H1 (cell line): ENCODE results near the gene NOP9. TPM values are rescaled to one million over a fixed set of nuclear protein-coding genes. Genes with fewer than 3 reads are reported as not detected.

ENCODE experiments used
- CTCF ChIA-PET: fragments of 300-600 bp; sonication (Branson Sonifier 250); formaldehyde crosslinking; loops from one replicate; lab custom pipeline; 2021; ENCODE audit not compliant: partially characterized antibody; lab: Charles Lee
- POLR2A ChIA-PET: fragments of 300-600 bp; sonication (Branson Sonifier 250); formaldehyde crosslinking; loops from one replicate; lab custom pipeline; 2021; ENCODE audit warnings: inconsistent platforms; ENCODE audit not compliant: partially characterized antibody; lab: Charles Lee
- DNase-seq, 2 experiments: peaks; one replicate each; pipeline versions ENCODE4 v3.0.0 to v3.0.0-alpha.2; 2010 to 2022; ENCODE audit warnings: low spot score in 2 of 2, low read depth in 1 of 2, mixed read lengths in 1 of 2
- FAIRE-seq: peaks from 2 replicates; lab custom pipeline; 2011; peaks lifted over from hg19 to GRCh38; lab: Jason Lieb, UNC
- H2AFZ ChIP-seq: 2 replicates; pipeline ENCODE4 v1.8.1; 2012; ENCODE audit warnings: low read length, inconsistent platforms
- H2AK5ac ChIP-seq: 2 replicates; pipeline ENCODE4 v1.6.1; 2013; ENCODE audit warnings: low read depth, low read length
- H2BK120ac ChIP-seq: replicated peaks from 2 replicates; pipeline ENCODE3; 2013; ENCODE audit warnings: low read depth, low read length, inconsistent platforms
- H2BK12ac ChIP-seq: 2 replicates; pipeline ENCODE4 v1.6.1; 2013; ENCODE audit warnings: low read depth, low read length
- H2BK15ac ChIP-seq: 2 replicates; pipeline ENCODE4 v1.6.1; 2013; ENCODE audit warnings: low read length
- H2BK20ac ChIP-seq: 2 replicates; pipeline ENCODE4 v1.6.1; 2013; ENCODE audit warnings: low read length
- H2BK5ac ChIP-seq: 2 replicates; pipeline ENCODE4 v1.6.1; 2013; ENCODE audit warnings: low read depth, low read length
- H3K14ac ChIP-seq: 2 replicates; pipeline ENCODE4 v1.6.1; 2013; ENCODE audit warnings: inconsistent platforms; ENCODE audit not compliant: insufficient read length
- H3K18ac ChIP-seq: 2 replicates; pipeline ENCODE4 v1.6.1; 2013; ENCODE audit warnings: low read length; ENCODE audit errors: extremely low read depth
- H3K23ac ChIP-seq: 2 replicates; pipeline ENCODE4 v1.6.1; 2013; ENCODE audit warnings: inconsistent platforms; ENCODE audit not compliant: insufficient read length
- H3K23me2 ChIP-seq: 2 replicates; pipeline ENCODE4 v1.6.1; 2013; ENCODE audit warnings: low read depth, low read length
- H3K27ac ChIP-seq: 2 replicates; pipeline ENCODE4 v1.6.1; 2011; ENCODE audit warnings: low read depth, low read length, inconsistent platforms
- H3K27me3 ChIP-seq, 4 experiments: replicated peaks in 1 of 4; 1 replicate in 1 of 4; 2 replicates in 3 of 4; pipeline versions ENCODE4 v1.6.1 to v1.8.1; 2011 to 2013; ENCODE audit warnings: low read length in 3 of 4, mild to moderate bottlenecking in 3 of 4, inconsistent platforms in 2 of 4, mixed read lengths in 2 of 4, moderate library complexity in 1 of 4; ENCODE audit not compliant: control insufficient read depth in 3 of 4, insufficient read depth in 3 of 4; ENCODE audit errors: extremely low read depth in 1 of 4
- H3K36me3 ChIP-seq, 4 experiments: 2 replicates each; pipeline versions ENCODE4 v1.6.1 to v1.8.1; 2011 to 2013; ENCODE audit warnings: mild to moderate bottlenecking in 4 of 4, low read length in 3 of 4, moderate library complexity in 2 of 4, control low read depth in 1 of 4, inconsistent platforms in 1 of 4; ENCODE audit not compliant: insufficient read depth in 4 of 4, control insufficient read depth in 2 of 4
- H3K4ac ChIP-seq: replicated peaks from 2 replicates; pipeline ENCODE3; 2013; ENCODE audit warnings: low read length, low read depth, mixed read lengths, inconsistent platforms; ENCODE audit not compliant: insufficient read length
- H3K4me1 ChIP-seq, 4 experiments: replicated peaks in 1 of 4; 1 replicate in 1 of 4; 2 replicates in 3 of 4; pipeline versions ENCODE4 v1.6.1 to v1.8.1; 2011 to 2013; ENCODE audit warnings: low read length in 3 of 4, inconsistent platforms in 2 of 4, mixed read lengths in 1 of 4; ENCODE audit not compliant: insufficient read depth in 4 of 4, control insufficient read depth in 3 of 4
- H3K4me2 ChIP-seq, 2 experiments: 2 replicates each; pipeline versions ENCODE4 v1.6.1 to v1.8.1; 2011 to 2013; ENCODE audit warnings: low read depth in 2 of 2, low read length in 2 of 2, control low read depth in 1 of 2, inconsistent platforms in 1 of 2, mild to moderate bottlenecking in 1 of 2; ENCODE audit not compliant: insufficient read depth in 1 of 2
- H3K4me3 ChIP-seq, 4 experiments: fragments of 200-600, 300-600 bp in 1 of 4; sonication (generic), shearing (Covaris generic), sonication (Bioruptor Twin) in 1 of 4; 2 replicates each; pipeline versions ENCODE4 v1.5.1 to v1.8.1; 2011 to 2016; ENCODE audit warnings: low read length in 4 of 4, low read depth in 3 of 4, control low read depth in 2 of 4, inconsistent platforms in 2 of 4, mild to moderate bottlenecking in 2 of 4, mixed read lengths in 1 of 4, moderate library complexity in 1 of 4; ENCODE audit not compliant: insufficient read depth in 2 of 4; ENCODE audit errors: extremely low read depth in 1 of 4
- H3K56ac ChIP-seq: replicated peaks from 2 replicates; pipeline ENCODE3; 2013; ENCODE audit warnings: low read depth, mild to moderate bottlenecking, mixed read lengths, low read length, inconsistent platforms; ENCODE audit not compliant: insufficient read length
- H3K79me1 ChIP-seq: 2 replicates; pipeline ENCODE4 v1.6.1; 2013; ENCODE audit warnings: low read depth, low read length, control low read depth
- H3K79me2 ChIP-seq, 2 experiments: 2 replicates each; pipeline versions ENCODE4 v1.6.1 to v1.8.1; 2012 to 2013; ENCODE audit warnings: low read length in 2 of 2, mild to moderate bottlenecking in 2 of 2, inconsistent platforms in 1 of 2; ENCODE audit not compliant: insufficient read depth in 2 of 2, control insufficient read depth in 1 of 2
- H3K9ac ChIP-seq, 4 experiments: replicated peaks in 1 of 4; 1 replicate in 1 of 4; 2 replicates in 3 of 4; pipeline versions ENCODE4 v1.6.1 to v1.8.1; 2011 to 2013; ENCODE audit warnings: low read depth in 3 of 4, low read length in 3 of 4, control low read depth in 2 of 4, mild to moderate bottlenecking in 2 of 4, moderate library complexity in 2 of 4, inconsistent platforms in 1 of 4; ENCODE audit errors: extremely low read depth in 1 of 4
- H3K9me3 ChIP-seq, 2 experiments: 2 replicates each; pipeline versions ENCODE4 v1.6.1 to v1.8.1; 2012 to 2013; ENCODE audit warnings: mild to moderate bottlenecking in 2 of 2, moderate library complexity in 2 of 2, control low read depth in 1 of 2, inconsistent platforms in 1 of 2, low read depth in 1 of 2, low read length in 1 of 2, mixed read lengths in 1 of 2; ENCODE audit not compliant: insufficient read depth in 2 of 2
- H4K20me1 ChIP-seq, 2 experiments: replicated peaks in 1 of 2; 2 replicates each; pipeline versions ENCODE3 to v1.8.1; 2011 to 2013; ENCODE audit warnings: inconsistent platforms in 2 of 2, low read length in 2 of 2, mild to moderate bottlenecking in 1 of 2; ENCODE audit not compliant: insufficient read depth in 2 of 2, control insufficient read depth in 1 of 2
- H4K5ac ChIP-seq: 2 replicates; pipeline ENCODE4 v1.6.1; 2013; ENCODE audit warnings: low read length, low read depth, mixed read lengths, inconsistent platforms; ENCODE audit not compliant: insufficient read length
- H4K8ac ChIP-seq: 2 replicates; pipeline ENCODE4 v1.8.0; 2013; ENCODE audit warnings: mild to moderate bottlenecking, moderate library complexity, low read length, inconsistent platforms; ENCODE audit not compliant: insufficient read depth; ENCODE audit errors: extremely low read depth
- H4K91ac ChIP-seq: replicated peaks from 2 replicates; pipeline ENCODE3; 2013; ENCODE audit warnings: low read length, mixed read lengths, inconsistent platforms; ENCODE audit not compliant: insufficient read length
- ATF2 ChIP-seq: IDR thresholded peaks from 2 replicates; pipeline ENCODE4 v1.6.1; 2012; ENCODE audit warnings: low read length, inconsistent platforms
- CTCF ChIP-seq, 3 experiments: IDR thresholded peaks; 1 replicate in 2 of 3; 2 replicates in 1 of 3; pipeline versions ENCODE4 v1.5.1 to v1.6.1; 2011; ENCODE audit warnings: low read length in 3 of 3, mild to moderate bottlenecking in 3 of 3, inconsistent platforms in 2 of 3, low read depth in 1 of 3, moderate library complexity in 1 of 3; ENCODE audit not compliant: insufficient read depth in 1 of 3; ENCODE audit errors: control extremely low read depth in 1 of 3
- GABPA ChIP-seq: IDR thresholded peaks from 2 replicates; pipeline ENCODE4 v1.6.1; 2011; ENCODE audit warnings: mild to moderate bottlenecking, low read length, moderate library complexity, borderline replicate concordance; ENCODE audit not compliant: insufficient read depth
- KDM5A ChIP-seq: fragments of 200-600 bp; IDR thresholded peaks from 2 replicates; pipeline ENCODE4 v1.7.1; 2012; ENCODE audit warnings: mild to moderate bottlenecking, low read length, inconsistent platforms, mixed read lengths
- RFX5 ChIP-seq: IDR thresholded peaks from 2 replicates; pipeline ENCODE4 v1.6.1; 2011; ENCODE audit warnings: low read depth, low read length, improper control_type of control experiment, borderline replicate concordance
- SIRT6 ChIP-seq: IDR thresholded peaks from one replicate; pipeline ENCODE4 v1.7.1; 2012; ENCODE audit warnings: low read length, inconsistent platforms
- SP4 ChIP-seq: IDR thresholded peaks from 2 replicates; pipeline ENCODE4 v1.6.1; 2012; ENCODE audit warnings: low read length, inconsistent platforms
- WGBS, 2 experiments: shearing (Covaris generic) in 1 of 2; methylation state at CpG; one replicate each; pipeline versions ENCODE4 v1.1.6 to v1.1.7; 2013 to 2015; ENCODE audit warnings: low lambda C conversion rate in 2 of 2, mixed read lengths in 2 of 2, inconsistent platforms in 1 of 2, low coverage in 1 of 2, missing lambda C conversion rate in 1 of 2; ENCODE audit not compliant: insufficient replicate concordance in 2 of 2, insufficient coverage in 1 of 2, insufficient read length in 1 of 2; ENCODE audit errors: extremely low coverage in 1 of 2, missing lambda C conversion rate in 1 of 2; 5-methylcytosine and 5-hydroxymethylcytosine counted together
- polyA plus RNA-seq, 7 experiments: library from polyadenylated mRNA; depleted of rRNA in 3 of 7; stranded (reverse) in 5 of 7; unstranded in 2 of 7; fragments of >200 nt in 5 of 7; fragments of 200-250 nt in 2 of 7; gene quantifications; 1 replicate in 5 of 7; 2 replicates in 1 of 7; 4 replicates in 1 of 7; pipeline versions ENCODE4 v1.2.1 to v1.2.3, GENCODE V29; 2011 to 2013; ENCODE audit warnings: missing spikeins in 2 of 7, mixed read lengths in 2 of 7
- total RNA-seq: library from RNA; stranded (reverse); fragmentation: NEBNext Ultra II Directional; extraction: Animal tissue kit (Norgen Biotek cat#: 25700); gene quantifications from 2 replicates; pipeline ENCODE4 v1.2.1, GENCODE V29; 2021
- TF ChIP-seq, protein P1 (sequence below): IDR thresholded peaks from 2 replicates; pipeline ENCODE4 v1.6.1; 2012; ENCODE audit warnings: inconsistent platforms

Gene NOP9
- total and polyA plus RNA-seq, 2 of the 8 experiments (the other 6 are each of a cell fraction or from before 2014, with no cell fraction given) = 17.8 to 34.8 TPM

DNA sequence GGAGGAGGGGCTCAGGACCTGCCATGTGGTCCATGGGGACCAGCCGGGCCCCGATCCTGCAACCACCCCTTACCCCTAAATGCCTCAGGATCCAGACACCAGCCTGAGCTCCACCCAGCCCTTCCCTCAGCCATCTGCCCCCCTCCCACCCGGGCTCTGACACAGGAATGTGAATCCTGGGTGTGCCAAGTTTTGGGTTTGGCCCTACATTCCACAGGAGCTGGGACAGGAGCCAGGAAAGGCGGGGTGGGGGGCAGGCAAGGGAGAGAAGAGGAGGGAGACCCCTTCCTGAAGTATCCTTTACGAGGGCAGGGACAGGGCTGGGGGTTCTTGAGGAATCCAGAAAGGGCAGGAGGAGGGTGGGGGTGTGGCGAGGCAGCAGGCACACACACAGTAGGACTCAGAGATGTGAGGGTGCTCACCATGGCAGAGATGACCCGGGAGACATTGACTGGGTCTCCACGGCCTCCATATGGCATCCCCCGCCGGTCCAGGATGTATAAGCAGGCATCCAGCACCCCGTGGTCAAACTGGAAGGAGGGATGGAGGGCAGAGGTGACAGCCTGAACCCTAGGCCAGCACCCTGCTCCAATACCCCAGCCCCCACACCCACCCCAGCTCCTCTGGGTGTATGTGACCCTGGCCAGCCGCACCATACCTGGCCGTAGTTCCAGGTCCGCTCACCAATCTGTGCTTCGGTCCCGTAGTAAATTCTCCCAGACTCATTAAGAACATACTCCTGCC is 40.2 kb upstream of the NOP9 start:
- H3K4ac ChIP-seq = no peak overlapping the region
- ChIA-PET CTCF (interaction anchor here (0.5 to 3.6 kb wide), 7 partner anchors 12 to 1447 kb away, joined by 3 to 14 read pairs (median 4); partner anchors contain the start of genes CIDEB and RABGGTA), POLR2A (interaction anchor here (0.7 to 3.9 kb wide), 4 partner anchors 9 to 45 kb away, joined by 3 to 14 read pairs (median 4); no protein-coding TSS in a partner anchor)
- H2BK120ac ChIP-seq = no peak overlapping the region
- H2BK5ac ChIP-seq = no peak overlapping the region
- no peak overlapping the region for H3K14ac ChIP-seq
- no peak overlapping the region for H4K5ac ChIP-seq
- H3K4me3 ChIP-seq = no peak overlapping the region
- peak overlapping the region; percentile 80 for H4K8ac ChIP-seq
- no peak overlapping the region for H3K9ac ChIP-seq
- H3K56ac ChIP-seq = no peak overlapping the region
- H2AFZ ChIP-seq = no peak overlapping the region
- H3K4me1 ChIP-seq = peaks cover 0 to 2% (median 0%) of the 10 kb centered on the region in 4 experiments; a peak in 1 of 7 replicates
- no peak overlapping the region for H3K23ac ChIP-seq
- no peak overlapping the region for H4K91ac ChIP-seq
- no peak overlapping the region for H3K4me2 ChIP-seq
- no peaks in the 10 kb centered on the region; a peak in 1 of 7 replicates for H3K27me3 ChIP-seq
- H3K18ac ChIP-seq = no peak overlapping the region
- 92% methylated on average over 16 of the region's 16 CpGs; no CpG with 5 or more reads in 1 of the 2 experiments for WGBS, 2 experiments
- H3K79me2 ChIP-seq = no peaks in the 10 kb centered on the region
- no peaks in the 10 kb centered on the region for H3K36me3 ChIP-seq
- H2AK5ac ChIP-seq = no peak overlapping the region
- DNase-seq (no peak), FAIRE-seq (no peak)
- no peak overlapping the region for H2BK20ac ChIP-seq
- H3K79me1 ChIP-seq = no peaks in the 10 kb centered on the region
- no peak overlapping the region for H2BK12ac ChIP-seq
- H2BK15ac ChIP-seq = no peak overlapping the region
- no peaks in the 10 kb centered on the region for H3K9me3 ChIP-seq
- H4K20me1 ChIP-seq = peaks cover 0 to 2% of the 10 kb centered on the region in 2 experiments
- no peak overlapping the region for H3K27ac ChIP-seq
- no peaks in the 10 kb centered on the region for H3K23me2 ChIP-seq
- TF ChIP-seq RFX5 = no peak
- TF ChIP-seq, protein P1, sequence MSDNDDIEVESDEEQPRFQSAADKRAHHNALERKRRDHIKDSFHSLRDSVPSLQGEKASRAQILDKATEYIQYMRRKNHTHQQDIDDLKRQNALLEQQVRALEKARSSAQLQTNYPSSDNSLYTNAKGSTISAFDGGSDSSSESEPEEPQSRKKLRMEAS = no peak
- TF ChIP-seq SP4 = no peak
- no peak for TF ChIP-seq KDM5A
- TF ChIP-seq SIRT6 = no peak
- TF ChIP-seq CTCF (IDR thresholded peaks at IDR 0.05; ENCODE audit: control extremely low read depth in 1 of 3, insufficient read depth in 1 of 3, low read depth in 1 of 3, low read length in 3 of 3) = no peak
- TF ChIP-seq ATF2 = no peak
- TF ChIP-seq GABPA = no peak
